Uterus (tissue), 4 donors: Measurements from ENCODE around the gene HERC3. TPM values are rescaled to one million over a fixed set of nuclear protein-coding genes. Genes with fewer than 3 reads are reported as not detected.

Source experiments
- DNase-seq, 2 donors: peaks; one replicate each; pipeline ENCODE4 v3.0.0-alpha.2; 2019 to 2020
- H3K27ac ChIP-seq, 2 donors: fragments of 200-600 bp; sonication (generic); 1 replicate in 1 of 2; 2 replicates in 1 of 2; pipeline ENCODE4 v1.5.1; 2016 to 2018
- H3K27me3 ChIP-seq, 2 donors: fragments of 200-600 bp; sonication (generic); one replicate each; pipeline ENCODE4 v1.5.1; 2018 to 2019; ENCODE audit warnings: control low read depth in 1 of 2
- H3K36me3 ChIP-seq, 2 donors: fragments of 200-600 bp; sonication (generic); one replicate each; pipeline ENCODE4 v1.5.1; 2019; ENCODE audit warnings: control low read depth in 1 of 2
- H3K4me1 ChIP-seq, 2 donors: fragments of 200-600 bp; sonication (generic); one replicate each; pipeline ENCODE4 v1.5.1; 2018 to 2019; ENCODE audit warnings: control low read depth in 1 of 2
- H3K4me3 ChIP-seq, 2 donors: fragments of 200-600 bp; sonication (generic); 1 replicate in 1 of 2; 2 replicates in 1 of 2; pipeline ENCODE4 v1.5.1; 2018 to 2019; ENCODE audit warnings: mild to moderate bottlenecking in 1 of 2
- H3K9me3 ChIP-seq, 2 donors: fragments of 200-600 bp; sonication (generic); one replicate each; pipeline ENCODE4 v1.5.1; 2019; ENCODE audit warnings: control low read depth in 1 of 2
- CTCF ChIP-seq, 4 experiments: fragments of 200-600 bp in 2 of 4; fragments of 450-650 bp in 2 of 4; sonication (generic) in 2 of 4; IDR thresholded peaks; one replicate each; pipeline ENCODE4 v1.5.1; 2016 to 2019; ENCODE audit warnings: antibody characterized with exemption in 4 of 4, mild to moderate bottlenecking in 2 of 4, moderate library complexity in 1 of 4
- POLR2A ChIP-seq, 2 donors: fragments of 450-650 bp; IDR thresholded peaks; one replicate each; pipeline ENCODE4 v1.6.1; 2016; ENCODE audit warnings: antibody characterized with exemption in 2 of 2, mild to moderate bottlenecking in 1 of 2, moderate library complexity in 1 of 2
- intact Hi-C: fragments of 100-400 bp; cut with DNase I; formaldehyde crosslinking; loops from one replicate; pipeline ENCODE4 v1.15.1; 2023; ENCODE audit warnings: low total_unique reads
- total RNA-seq, 4 donors: library from RNA; depleted of rRNA in 3 of 4; stranded (reverse); fragments of >200 nt in 3 of 4; gene quantifications; one replicate each; pipeline versions ENCODE4 v1.1.0 to v1.2.4, GENCODE V29; 2014 to 2023
- donor health status: DM: yes; HTN: yes; CAD: no.

HERC3 gene
- total RNA-seq, 4 donors from 2014 or later = 20.6 to 54.8 (median 37.0) TPM

- no peaks in the 10 kb centered on the region for H3K36me3 ChIP-seq
- intact Hi-C loops = no loop called here
Measured at GRCh38 chr4:88722276-88722780, 130.0 kb downstream of the HERC3 start.

GRCh38 chr4:88722828-88723227 is 130.5 kb downstream of the HERC3 start:
- H3K27me3 ChIP-seq = no peaks in the 10 kb centered on the region
- no peak for TF ChIP-seq POLR2A (IDR thresholded peaks at IDR 0.05)
- DNase-seq = no peak
- no peak overlapping the region for H3K27ac ChIP-seq
- H3K4me1 ChIP-seq = no peaks in the 10 kb centered on the region
- peaks cover 0 to 1% of the 10 kb centered on the region in 2 donors for H3K9me3 ChIP-seq
- no peaks in the 10 kb centered on the region for H3K36me3 ChIP-seq
- intact Hi-C loops = no loop called here
- no peak overlapping the region for H3K4me3 ChIP-seq

More at GRCh38 chr4:88722276-88722780, 130.0 kb downstream of the HERC3 start:
- Histone ChIP-seq H3K27me3 (no peaks in the 10 kb centered on the region), H3K9me3 (peaks cover 0 to 6% of the 10 kb centered on the region in 2 donors), H3K27ac (no peak overlapping the region), H3K4me1 (no peaks in the 10 kb centered on the region), H3K4me3 (no peak overlapping the region)
- DNase-seq = no peak
- TF ChIP-seq CTCF (IDR thresholded peaks at IDR 0.05) (no peak), POLR2A (IDR thresholded peaks at IDR 0.05) (no peak)

DNA sequence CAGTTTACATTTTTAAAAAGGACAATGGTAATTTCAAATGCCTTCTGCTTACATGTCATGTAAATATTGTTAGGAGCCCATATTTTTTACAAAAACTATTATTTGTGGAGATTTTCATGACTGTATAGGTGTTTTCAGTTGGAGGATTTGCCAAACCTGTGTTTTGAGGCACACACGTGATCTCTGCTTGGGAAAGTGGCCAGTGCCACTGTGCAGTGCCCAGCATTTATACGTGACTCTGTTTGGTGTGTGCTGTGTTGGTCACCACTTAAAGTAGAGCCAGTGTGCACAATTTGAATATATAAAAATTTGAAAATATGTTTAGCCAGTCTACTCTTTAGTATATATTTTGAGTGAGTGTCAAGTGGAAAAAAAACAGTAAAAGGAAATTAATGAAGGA is 132.1 kb downstream of the HERC3 start:
- no peak for DNase-seq
- intact Hi-C loops = no loop called here
- no peak for TF ChIP-seq CTCF (IDR thresholded peaks at IDR 0.05)
- no peak for TF ChIP-seq POLR2A (IDR thresholded peaks at IDR 0.05)
- Histone ChIP-seq H3K4me1 (no peaks in the 10 kb centered on the region), H3K9me3 (no peaks in the 10 kb centered on the region), H3K4me3 (no peak overlapping the region), H3K27ac (no peak overlapping the region), H3K27me3 (no peaks in the 10 kb centered on the region), H3K36me3 (no peaks in the 10 kb centered on the region)

DNA sequence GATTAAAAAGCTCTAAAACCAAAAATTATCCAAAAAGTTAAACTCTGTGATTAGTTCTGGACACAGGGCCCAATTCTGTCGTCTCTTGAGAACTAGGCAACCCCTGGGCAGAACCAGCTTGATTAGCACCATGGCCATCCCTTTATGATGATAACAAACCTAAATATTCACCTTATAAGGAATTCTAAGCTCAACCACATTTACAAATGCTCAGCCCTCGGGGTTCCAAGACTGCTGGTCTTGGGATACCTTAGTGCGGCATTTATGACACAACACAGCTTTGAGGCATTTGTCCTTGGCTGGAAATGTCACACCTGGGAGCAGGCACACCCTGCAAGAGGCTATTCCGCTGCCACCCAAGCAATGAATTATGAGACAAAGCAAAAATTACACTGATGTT is 132.9 kb downstream of the HERC3 start:
- Histone ChIP-seq H3K27me3 (no peaks in the 10 kb centered on the region), H3K27ac (no peak overlapping the region), H3K4me1 (no peaks in the 10 kb centered on the region), H3K9me3 (no peaks in the 10 kb centered on the region), H3K4me3 (no peak overlapping the region), H3K36me3 (no peaks in the 10 kb centered on the region)
- TF ChIP-seq POLR2A (IDR thresholded peaks at IDR 0.05) = no peak
- no peak for TF ChIP-seq CTCF (IDR thresholded peaks at IDR 0.05)
- DNase-seq = no peak
- intact Hi-C loops = no loop called here

GRCh38 chr4:88725986-88726385 is 133.7 kb downstream of the HERC3 start:
- DNase-seq = no peak
- no peaks in the 10 kb centered on the region for H3K36me3 ChIP-seq
- H3K4me3 ChIP-seq = no peak overlapping the region
- H3K27ac ChIP-seq = no peak overlapping the region
- intact Hi-C loops = no loop called here
- no peaks in the 10 kb centered on the region for H3K9me3 ChIP-seq
- no peaks in the 10 kb centered on the region for H3K27me3 ChIP-seq
- no peak for TF ChIP-seq CTCF (IDR thresholded peaks at IDR 0.05)
- no peak for TF ChIP-seq POLR2A (IDR thresholded peaks at IDR 0.05)
- H3K4me1 ChIP-seq = no peaks in the 10 kb centered on the region

DNA sequence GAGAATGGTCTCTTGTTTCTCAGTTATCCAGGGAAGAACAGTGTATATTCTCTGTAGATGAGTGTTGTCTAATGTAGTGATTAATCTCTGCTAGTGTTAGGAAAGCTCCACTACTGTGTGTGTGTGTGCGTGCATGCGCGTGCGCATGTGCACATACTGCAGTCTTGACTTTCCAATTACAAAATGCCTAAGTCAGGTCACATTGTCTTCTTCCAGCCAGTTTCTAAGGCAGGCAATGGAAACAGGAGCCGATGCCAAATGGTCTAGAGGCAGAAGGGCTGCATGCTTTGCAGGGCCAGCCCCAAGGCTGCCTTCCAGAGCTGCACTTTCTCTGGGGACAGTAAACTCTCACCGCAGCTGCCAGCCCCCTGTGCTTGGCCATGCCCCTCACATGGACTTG is 135.9 kb downstream of the HERC3 start:
- TF ChIP-seq CTCF (IDR thresholded peaks at IDR 0.05) (no peak), POLR2A (IDR thresholded peaks at IDR 0.05) (no peak)

More for the DNA sequence above, 135.9 kb downstream of the HERC3 start:
- Histone ChIP-seq H3K4me3 (no peak overlapping the region), H3K27me3 (no peaks in the 10 kb centered on the region), H3K9me3 (no peaks in the 10 kb centered on the region), H3K4me1 (no peaks in the 10 kb centered on the region), H3K36me3 (no peaks in the 10 kb centered on the region), H3K27ac (no peak overlapping the region)
- intact Hi-C loops = no loop called here
- DNase-seq = no peak
